Transverse colon (tissue), 4 donors: Measurements from ENCODE around the gene HIVEP3. TPM values are rescaled to one million over a fixed set of nuclear protein-coding genes. Genes with fewer than 3 reads are reported as not detected.

Source experiments
- DNase-seq: peaks from one replicate; pipeline ENCODE4 v3.0.0-alpha.2; 2019
- H3K27ac ChIP-seq, 4 donors: fragments of 200-600 bp; sonication (generic); 2 replicates each; pipeline ENCODE4 v1.5.1; 2016 to 2018; ENCODE audit warnings: inconsistent platforms in 4 of 4
- H3K27me3 ChIP-seq: fragments of 200-600 bp; sonication (generic); 2 replicates; pipeline ENCODE4 v1.5.1; 2017; ENCODE audit warnings: inconsistent platforms
- H3K36me3 ChIP-seq, 4 donors: fragments of 200-600 bp; sonication (generic); 2 replicates each; pipeline ENCODE4 v1.5.1; 2017 to 2019; ENCODE audit warnings: inconsistent platforms in 4 of 4
- H3K4me1 ChIP-seq, 4 donors: fragments of 200-600 bp; sonication (generic); 2 replicates each; pipeline ENCODE4 v1.5.1; 2017 to 2020; ENCODE audit warnings: inconsistent platforms in 4 of 4
- H3K4me3 ChIP-seq, 4 donors: fragments of 200-600 bp; sonication (generic); 1 replicate in 1 of 4; 2 replicates in 3 of 4; pipeline versions ENCODE4 v1.5.1 to v1.6.1; 2017 to 2019; ENCODE audit warnings: inconsistent platforms in 4 of 4
- H3K9me3 ChIP-seq, 2 donors: fragments of 200-600 bp; sonication (generic); 2 replicates each; pipeline ENCODE4 v1.5.1; 2017 to 2019; ENCODE audit warnings: inconsistent platforms in 2 of 2
- EP300 ChIP-seq: sonication (generic); formaldehyde crosslinking; IDR thresholded peaks from one replicate; pipeline ENCODE4 v1.6.1; 2017; ENCODE audit warnings: antibody characterized with exemption, low read depth
- POLR2A ChIP-seq: fragments of 450-650 bp; IDR thresholded peaks from one replicate; pipeline ENCODE4 v1.6.1; 2016; ENCODE audit warnings: antibody characterized with exemption, mild to moderate bottlenecking, moderate library complexity
- POLR2AphosphoS5 ChIP-seq, 3 donors: sonication (generic); formaldehyde crosslinking; IDR thresholded peaks; one replicate each; pipeline ENCODE4 v1.6.1; 2016; ENCODE audit warnings: antibody characterized with exemption in 3 of 3
- WGBS, 2 donors: methylation state at CpG; one replicate each; pipeline ENCODE4 v1.1.5; 2018; ENCODE audit warnings: low coverage in 1 of 2; 5-methylcytosine and 5-hydroxymethylcytosine counted together
- in situ Hi-C, 4 donors: fragments of 200-750 bp; cut with MboI; loops; one replicate each; pipeline versions ENCODE4 v1.15.0 to v1.15.1; 2017; ENCODE audit warnings: low sequenced_read_pairs in 3 of 4, low pct_ligation_motif_present in 1 of 4, low pct_unique_long_range_greater_than_20kb in 1 of 4
- intact Hi-C: fragments of 100-400 bp; cut with DNase I; formaldehyde crosslinking; loops from one replicate; pipeline ENCODE4 v1.15.1; 2023; ENCODE audit warnings: low total_unique reads
- total RNA-seq, 4 donors: library from RNA; depleted of rRNA; stranded (reverse); fragments of >200 nt; gene quantifications; one replicate each; pipeline ENCODE4 v1.1.0, GENCODE V29; 2016
- TF ChIP-seq, protein P1 (sequence below), 5 experiments: fragments of 200-600 bp in 3 of 5; fragments of 450-650 bp in 2 of 5; sonication (generic) in 3 of 5; IDR thresholded peaks; 1 replicate in 2 of 5; 2 replicates in 3 of 5; pipeline ENCODE4 v1.5.1; 2016 to 2017; ENCODE audit warnings: antibody characterized with exemption in 5 of 5, inconsistent platforms in 3 of 5, mild to moderate bottlenecking in 2 of 5, moderate library complexity in 1 of 5

HIVEP3 gene
- total RNA-seq, 4 donors from 2014 or later: 3.7 to 15.0 (median 5.2) TPM

DNA sequence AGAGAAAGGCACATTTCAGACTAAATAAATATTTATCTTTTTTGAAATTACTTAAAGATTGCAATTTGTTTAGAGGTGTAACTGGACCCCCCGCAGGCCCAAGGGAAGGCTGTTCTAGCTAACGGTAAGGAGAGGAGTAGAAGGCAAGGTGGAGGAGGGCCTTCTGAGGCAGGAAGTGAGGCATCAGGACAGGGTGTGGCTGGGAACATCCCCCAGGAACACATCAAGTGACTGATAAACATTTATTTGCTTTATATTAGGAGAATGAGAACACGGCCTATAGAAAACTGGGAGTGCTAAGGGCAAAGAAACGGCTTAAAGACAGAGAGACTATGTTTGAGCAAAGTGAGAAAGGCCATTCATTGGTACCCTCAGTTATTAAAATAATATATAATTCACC lies 23.2 kb downstream of the HIVEP3 start:
- TF ChIP-seq, protein P1, sequence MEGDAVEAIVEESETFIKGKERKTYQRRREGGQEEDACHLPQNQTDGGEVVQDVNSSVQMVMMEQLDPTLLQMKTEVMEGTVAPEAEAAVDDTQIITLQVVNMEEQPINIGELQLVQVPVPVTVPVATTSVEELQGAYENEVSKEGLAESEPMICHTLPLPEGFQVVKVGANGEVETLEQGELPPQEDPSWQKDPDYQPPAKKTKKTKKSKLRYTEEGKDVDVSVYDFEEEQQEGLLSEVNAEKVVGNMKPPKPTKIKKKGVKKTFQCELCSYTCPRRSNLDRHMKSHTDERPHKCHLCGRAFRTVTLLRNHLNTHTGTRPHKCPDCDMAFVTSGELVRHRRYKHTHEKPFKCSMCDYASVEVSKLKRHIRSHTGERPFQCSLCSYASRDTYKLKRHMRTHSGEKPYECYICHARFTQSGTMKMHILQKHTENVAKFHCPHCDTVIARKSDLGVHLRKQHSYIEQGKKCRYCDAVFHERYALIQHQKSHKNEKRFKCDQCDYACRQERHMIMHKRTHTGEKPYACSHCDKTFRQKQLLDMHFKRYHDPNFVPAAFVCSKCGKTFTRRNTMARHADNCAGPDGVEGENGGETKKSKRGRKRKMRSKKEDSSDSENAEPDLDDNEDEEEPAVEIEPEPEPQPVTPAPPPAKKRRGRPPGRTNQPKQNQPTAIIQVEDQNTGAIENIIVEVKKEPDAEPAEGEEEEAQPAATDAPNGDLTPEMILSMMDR (IDR thresholded peaks at IDR 0.05): no peak
- TF ChIP-seq EP300 (no peak), POLR2A (no peak), POLR2AphosphoS5 (IDR thresholded peaks at IDR 0.05) (no peak)
- no peaks in the 10 kb centered on the region for H3K9me3 ChIP-seq
- WGBS, 2 donors: 80 to 86% methylated on average over 4 of the region's 4 CpGs
- peaks cover 6 to 34% (median 11%) of the 10 kb centered on the region in 4 donors for H3K4me1 ChIP-seq
- H3K36me3 ChIP-seq: no peaks in the 10 kb centered on the region
- H3K27me3 ChIP-seq: no peaks in the 10 kb centered on the region
- in situ Hi-C loops: no loop called here
- DNase-seq: no peak
- no peak overlapping the region for H3K27ac ChIP-seq
- H3K4me3 ChIP-seq: no peak overlapping the region
- intact Hi-C loops: no loop called here

DNA sequence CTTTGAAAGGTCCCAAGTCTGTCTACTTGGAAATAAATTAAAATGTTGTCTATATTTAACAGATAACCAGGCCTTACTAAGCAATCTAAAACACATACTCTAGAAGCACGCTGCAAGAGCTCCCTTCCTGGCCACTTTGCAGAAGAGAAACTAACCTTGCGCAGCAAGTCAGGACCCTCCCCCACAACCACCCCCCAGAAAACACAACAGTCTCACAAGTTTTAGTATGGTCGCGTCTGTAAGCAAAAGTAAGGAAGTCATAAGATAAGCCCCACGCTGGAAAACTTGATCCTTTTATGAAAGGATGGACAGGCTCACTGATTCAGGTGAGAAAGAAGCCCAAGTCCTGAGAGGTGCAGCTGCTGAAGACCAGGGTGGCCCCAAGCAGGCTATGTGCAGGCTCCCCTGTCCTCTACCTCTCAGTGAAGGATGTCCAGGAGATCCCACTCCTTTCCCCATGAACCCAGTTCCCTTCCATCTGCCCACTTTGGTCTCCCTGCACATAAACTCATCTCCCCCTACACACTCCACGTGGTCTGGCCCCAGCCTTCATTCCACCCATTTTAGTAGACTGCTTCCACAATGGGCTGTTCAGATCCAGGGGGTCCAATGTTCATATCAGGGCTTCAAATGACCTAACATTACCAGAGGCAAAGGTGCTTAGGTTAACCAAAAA lies 23.8 kb downstream of the HIVEP3 start:
- in situ Hi-C loops (no loop called here), intact Hi-C loops (no loop called here)
- H3K27me3 ChIP-seq: no peaks in the 10 kb centered on the region
- peaks cover 6 to 35% (median 11%) of the 10 kb centered on the region in 4 donors for H3K4me1 ChIP-seq
- no peak for DNase-seq
- H3K27ac ChIP-seq: no peak overlapping the region
- H3K4me3 ChIP-seq: no peak overlapping the region
- no peaks in the 10 kb centered on the region for H3K36me3 ChIP-seq
- WGBS, 2 donors: 71 to 81% methylated on average over 4 to 6 of the region's 6 CpGs
- TF ChIP-seq EP300: no peak
- TF ChIP-seq, protein P1 (IDR thresholded peaks at IDR 0.05): no peak
- no peak for TF ChIP-seq POLR2A
- no peak for TF ChIP-seq POLR2AphosphoS5 (IDR thresholded peaks at IDR 0.05)
- no peaks in the 10 kb centered on the region for H3K9me3 ChIP-seq

DNA sequence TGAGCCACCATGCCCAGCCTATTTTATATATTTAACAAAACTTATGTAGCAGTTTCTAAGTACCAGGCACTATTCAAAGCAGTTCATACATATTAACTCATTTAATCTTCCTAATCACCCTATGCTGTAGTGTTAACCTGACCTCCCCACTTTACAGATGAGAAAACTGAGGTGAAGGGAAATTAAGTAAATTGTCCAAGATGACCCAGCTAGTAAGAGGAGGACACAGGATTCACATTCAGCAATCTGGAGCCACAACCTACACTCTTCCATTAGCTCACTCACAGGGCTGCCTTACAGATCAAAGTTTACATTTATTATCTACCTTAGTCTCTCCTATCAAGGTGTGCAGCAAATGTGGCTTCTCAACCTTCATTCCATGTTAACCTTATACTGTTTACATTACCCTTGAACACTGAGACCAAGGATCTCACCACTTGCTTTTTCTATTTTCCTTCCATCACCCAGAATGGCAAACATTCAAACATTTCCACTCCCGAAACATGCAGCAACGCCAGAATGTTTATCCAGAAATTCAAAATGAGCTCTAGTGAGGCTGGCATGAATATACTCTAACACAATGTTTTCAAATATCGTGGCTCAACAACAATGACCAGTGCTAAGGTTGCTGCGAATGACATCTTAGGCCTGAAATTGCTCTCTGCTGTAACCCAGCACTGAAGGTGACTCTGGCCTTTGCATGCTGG lies 24.5 kb downstream of the HIVEP3 start:
- Histone ChIP-seq H3K9me3 (no peaks in the 10 kb centered on the region), H3K36me3 (no peaks in the 10 kb centered on the region), H3K27ac (no peak overlapping the region), H3K4me3 (no peak overlapping the region), H3K4me1 (peaks cover 6 to 35% (median 11%) of the 10 kb centered on the region in 4 donors), H3K27me3 (no peaks in the 10 kb centered on the region)
- intact Hi-C loops: no loop called here
- in situ Hi-C loops: no loop called here
- no peak for DNase-seq
- 53 to 59% methylated on average over 4 of the region's 4 CpGs for WGBS, 2 donors
- TF ChIP-seq, protein P1 (IDR thresholded peaks at IDR 0.05): no peak
- TF ChIP-seq POLR2A (no peak), EP300 (no peak), POLR2AphosphoS5 (IDR thresholded peaks at IDR 0.05) (no peak)

DNA sequence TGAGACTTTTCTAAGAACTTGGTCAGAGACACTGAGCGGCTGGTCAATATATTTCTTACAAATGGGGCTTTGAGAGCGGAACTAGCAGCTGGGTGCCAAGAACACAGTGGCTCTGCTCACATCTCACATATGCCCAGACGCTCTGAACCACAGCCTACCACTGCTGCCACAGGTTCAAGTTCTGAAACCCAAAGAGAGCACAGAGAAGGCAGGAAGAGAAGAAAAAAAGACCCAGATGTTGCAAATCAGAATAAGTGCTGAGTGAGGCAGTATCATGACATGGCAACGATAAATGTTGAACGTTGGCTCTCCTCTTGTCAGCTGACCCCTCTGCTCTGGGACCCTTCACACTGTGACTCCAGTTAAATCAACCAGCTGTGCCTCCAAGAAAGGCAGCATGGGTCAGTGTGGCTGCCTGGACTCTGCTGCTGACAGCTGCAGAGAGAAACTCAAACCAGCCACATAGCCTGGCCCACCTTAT lies 26.4 kb downstream of the HIVEP3 start:
- Histone ChIP-seq H3K4me3 (no peak overlapping the region), H3K27ac (peak overlapping the region in 3 of 4 donors; percentile 55 to 61 (median 60)), H3K9me3 (no peaks in the 10 kb centered on the region), H3K36me3 (no peaks in the 10 kb centered on the region), H3K27me3 (no peaks in the 10 kb centered on the region), H3K4me1 (peaks cover 6 to 29% (median 11%) of the 10 kb centered on the region in 4 donors)
- in situ Hi-C loops: no loop called here
- DNase-seq: peak; percentile 20
- TF ChIP-seq POLR2A (no peak), EP300 (no peak)
- TF ChIP-seq, protein P1 (IDR thresholded peaks at IDR 0.05): no peak
- WGBS, 2 donors: 65 to 86% methylated on average over 1 to 5 of the region's 5 CpGs
- intact Hi-C loops: no loop called here
